Motor neuron (in vitro differentiated cells): ENCODE data around the gene PCDH1. TPM values are rescaled to one million over a fixed set of nuclear protein-coding genes. Genes with fewer than 3 reads are reported as not detected.
A peak's percentile ranks its signal among the peaks of the same experiment; 100 is the strongest.

Experiments used
- ATAC-seq, 8 experiments: fragments of 200-7000 bp; cut with Tn5 transposase; replicated peaks in 6 of 8; 2 replicates each; pipeline ENCODE4 v1.8.0; 2021; ENCODE audit warnings: mild to moderate bottlenecking in 8 of 8, moderate library complexity in 8 of 8
- H3K27ac ChIP-seq, 2 donors: fragments of 250-450 bp; sonication (Bioruptor Pico); 2 replicates each; pipeline ENCODE4 v1.9.0; 2021; ENCODE audit warnings: antibody characterized with exemption in 2 of 2, mild to moderate bottlenecking in 2 of 2, moderate library complexity in 1 of 2
- H3K4me1 ChIP-seq, 2 donors: fragments of 250-450 bp; sonication (Bioruptor Pico); replicated peaks in 1 of 2; 2 replicates each; pipeline ENCODE4 v1.6.1; 2021; ENCODE audit warnings: antibody characterized with exemption in 2 of 2, mild to moderate bottlenecking in 2 of 2, moderate library complexity in 1 of 2
- H3K4me3 ChIP-seq, 5 donors: fragments of 250-450 bp; sonication (Bioruptor Pico); 2 replicates each; pipeline ENCODE4 v1.9.0; 2021; ENCODE audit warnings: antibody characterized with exemption in 5 of 5, mild to moderate bottlenecking in 5 of 5, moderate library complexity in 4 of 5
- WGBS, 10 experiments: fragments of 450-650 bp; shearing (Covaris generic); methylation state at CpG; one replicate each; pipeline ENCODE4 v1.0.0; 2022; 5-methylcytosine and 5-hydroxymethylcytosine counted together
- in situ Hi-C, 9 experiments: fragments of 400-800 bp; cut with MboI; loops; one replicate each; pipeline ENCODE4 v1.15.0; 2021; ENCODE audit warnings: low sequenced_read_pairs in 9 of 9, low pct_unique_long_range_greater_than_20kb in 2 of 9; ENCODE audit not compliant: unreplicated experiment in 9 of 9
- total RNA-seq, 8 experiments: library from RNA; unstranded; fragments of 300-600 nt; gene quantifications; 2 replicates each; pipeline versions ENCODE4 v1.2.3 to v1.2.4, GENCODE V29; 2022

Gene PCDH1
- total RNA-seq, 8 experiments from 2014 or later = 1.1 to 29.4 (median 17.5) TPM

GRCh38 chr5:141814064-141814964 lies 63.9 kb downstream of the PCDH1 start:
- WGBS, 10 experiments = 0 to 80% (median 8%) methylated on average over 1 of the region's 9 CpGs; no CpG with 5 or more reads in 6 of the 10 experiments
- H3K4me3 ChIP-seq = no peak overlapping the region

GRCh38 chr5:141812512-141812911 lies 65.7 kb downstream of the PCDH1 start:
- 0 to 80% (median 30%) methylated on average over 1 to 2 of the region's 2 CpGs; no CpG with 5 or more reads in 4 of the 10 experiments for WGBS, 10 experiments
- in situ Hi-C loops = loop anchor here in 1 of 9 experiments (10.0 kb wide), 1 partner anchor 108 kb away; no protein-coding TSS in a partner anchor
- Histone ChIP-seq H3K27ac (peak overlapping the region; percentile 79 to 82), H3K4me3 (no peak overlapping the region), H3K4me1 (peaks cover 74 to 80% of the 10 kb centered on the region in 2 donors)
- no peak for ATAC-seq

More at GRCh38 chr5:141814064-141814964, 63.9 kb downstream of the PCDH1 start:
- H3K27ac ChIP-seq = peak overlapping the region; percentile 86 to 89
- H3K4me1 ChIP-seq = peaks cover 66 to 68% of the 10 kb centered on the region in 2 donors
- ATAC-seq = peak; percentile 62 to 96 (median 75)
- in situ Hi-C loops = loop anchor here in 1 of 9 experiments (10.0 kb wide), 1 partner anchor 110 kb away; no protein-coding TSS in a partner anchor

GRCh38 chr5:141811287-141812155 lies 66.7 kb downstream of the PCDH1 start:
- ATAC-seq = peak; percentile 53 to 81 (median 76)

GRCh38 chr5:141810702-141811101 lies 67.5 kb downstream of the PCDH1 start:
- WGBS, 10 experiments = 0 to 100% (median 90%) methylated on average over 1 to 2 of the region's 3 CpGs; no CpG with 5 or more reads in 4 of the 10 experiments
- no peak for ATAC-seq
- in situ Hi-C loops = loop anchor here in 1 of 9 experiments (10.0 kb wide), 1 partner anchor 106 kb away; no protein-coding TSS in a partner anchor
- no peak overlapping the region for H3K27ac ChIP-seq
- no peak overlapping the region for H3K4me3 ChIP-seq
- peaks cover 72 to 78% of the 10 kb centered on the region in 2 donors for H3K4me1 ChIP-seq

More at GRCh38 chr5:141811287-141812155, 66.7 kb downstream of the PCDH1 start:
- in situ Hi-C loops = loop anchor here in 1 of 9 experiments (10.0 kb wide), 1 partner anchor 107 kb away; no protein-coding TSS in a partner anchor
- Histone ChIP-seq H3K27ac (peak overlapping the region; percentile 79 to 82), H3K4me1 (peaks cover 71 to 75% of the 10 kb centered on the region in 2 donors), H3K4me3 (peak overlapping the region in 2 of 5 donors; percentile 12 to 16)
- 0 to 100% (median 14%) methylated on average over 1 to 13 of the region's 29 CpGs; no CpG with 5 or more reads in 2 of the 10 experiments for WGBS, 10 experiments

GRCh38 chr5:141809380-141810096 lies 68.7 kb downstream of the PCDH1 start:
- ATAC-seq = no peak
- 11 to 81% (median 42%) methylated on average over 3 to 9 of the region's 15 CpGs for WGBS, 10 experiments
- peak overlapping the region; percentile 14 to 21 for H3K27ac ChIP-seq
- no peak overlapping the region for H3K4me3 ChIP-seq
- in situ Hi-C loops = loop anchor here in 1 of 9 experiments (10.0 kb wide), 1 partner anchor 105 kb away; no protein-coding TSS in a partner anchor
- peaks cover 69 to 71% of the 10 kb centered on the region in 2 donors for H3K4me1 ChIP-seq

GRCh38 chr5:141808857-141809256 lies 69.4 kb downstream of the PCDH1 start:
- 0 to 100% (median 67%) methylated on average over 1 of the region's 2 CpGs; no CpG with 5 or more reads in 3 of the 10 experiments for WGBS, 10 experiments
- peaks cover 66 to 71% of the 10 kb centered on the region in 2 donors for H3K4me1 ChIP-seq
- no peak overlapping the region for H3K4me3 ChIP-seq
- peak overlapping the region in 1 of 2 donors; percentile 14 for H3K27ac ChIP-seq
- in situ Hi-C loops = no loop called here
- no peak for ATAC-seq

- no peak overlapping the region for H3K4me3 ChIP-seq
- peaks cover 56 to 63% of the 10 kb centered on the region in 2 donors for H3K4me1 ChIP-seq
- in situ Hi-C loops = no loop called here
- no peak overlapping the region for H3K27ac ChIP-seq
- ATAC-seq = no peak
- WGBS, 10 experiments = 0 to 100% (median 33%) methylated on average over 1 to 4 of the region's 6 CpGs; no CpG with 5 or more reads in 3 of the 10 experiments
Observed at GRCh38 chr5:141807732-141808131, 70.5 kb downstream of the PCDH1 start.

- 18 to 92% (median 76%) methylated on average over 2 to 11 of the region's 11 CpGs for WGBS, 10 experiments
- no peak for ATAC-seq
- Histone ChIP-seq H3K4me1 (peaks cover 52 to 59% of the 10 kb centered on the region in 2 donors), H3K4me3 (no peak overlapping the region), H3K27ac (no peak overlapping the region)
- in situ Hi-C loops = no loop called here
Observed at GRCh38 chr5:141807329-141807728, 70.9 kb downstream of the PCDH1 start.

GRCh38 chr5:141806626-141807025 lies 71.6 kb downstream of the PCDH1 start:
- no peak overlapping the region for H3K27ac ChIP-seq
- H3K4me3 ChIP-seq = no peak overlapping the region
- in situ Hi-C loops = no loop called here
- WGBS, 10 experiments = 17 to 67% (median 20%) methylated on average over 1 of the region's 5 CpGs; no CpG with 5 or more reads in 7 of the 10 experiments
- peaks cover 45 to 53% of the 10 kb centered on the region in 2 donors for H3K4me1 ChIP-seq
- ATAC-seq = peak in 1 of 8 experiments; percentile 5

- in situ Hi-C loops = no loop called here
- 0 to 63% (median 27%) methylated on average over 1 to 4 of the region's 10 CpGs; no CpG with 5 or more reads in 5 of the 10 experiments for WGBS, 10 experiments
- ATAC-seq = peak in 4 of 8 experiments; percentile 17 to 43 (median 27)
- peaks cover 39 to 52% of the 10 kb centered on the region in 2 donors for H3K4me1 ChIP-seq
- H3K27ac ChIP-seq = no peak overlapping the region
- no peak overlapping the region for H3K4me3 ChIP-seq
Observed at GRCh38 chr5:141805874-141806595, 72.2 kb downstream of the PCDH1 start.

- in situ Hi-C loops = no loop called here
- Histone ChIP-seq H3K4me1 (peaks cover 32 to 45% of the 10 kb centered on the region in 2 donors), H3K4me3 (no peak overlapping the region), H3K27ac (no peak overlapping the region)
- ATAC-seq = peak in 1 of 8 experiments; percentile 23
- 15 to 60% (median 46%) methylated on average over 1 to 4 of the region's 5 CpGs; no CpG with 5 or more reads in 3 of the 10 experiments for WGBS, 10 experiments
Observed at GRCh38 chr5:141804475-141804874, 73.7 kb downstream of the PCDH1 start.
